Hematopoietic multipotent progenitor cell (in vitro differentiated cells): Measurements from ENCODE around the gene C17orf114.
"Not testable (repeated sequence)": the region's sequence is repeated elsewhere in the genome, so short reads cannot be mapped to it uniquely, and the experiment has no call there.

Experiments
- DNase-seq, 3 donors: peaks; one replicate each; pipeline ENCODE4 v3.0.0-alpha.2; 2011 to 2015; ENCODE audit warnings: low read depth in 2 of 3, low spot score in 2 of 3

Gene C17orf114

GRCh38 chr17:4802228-4802627 is at the start of gene C17orf114:
TSS of gene C17orf114 (minus strand) at chr17:4802328.
- no peak for DNase-seq

- no peak for DNase-seq
Observed at GRCh38 chr17:4851084-4851483, 49.0 kb upstream of the C17orf114 start.

- DNase-seq: no peak
Observed at GRCh38 chr17:4850246-4850645, 48.1 kb upstream of the C17orf114 start.

- DNase-seq: no peak
Observed at GRCh38 chr17:4849011-4849536, 46.9 kb upstream of the C17orf114 start.

GRCh38 chr17:4846635-4847390 is 44.7 kb upstream of the C17orf114 start:
- DNase-seq: no peak

- DNase-seq: no peak
Observed at GRCh38 chr17:4845118-4845517, 43.0 kb upstream of the C17orf114 start.

GRCh38 chr17:4843321-4844000 is 41.3 kb upstream of the C17orf114 start:
- DNase-seq: no peak

GRCh38 chr17:4842376-4842775 is 40.2 kb upstream of the C17orf114 start:
- no peak for DNase-seq

- no peak for DNase-seq
Observed at GRCh38 chr17:4840893-4841242, 38.7 kb upstream of the C17orf114 start.

GRCh38 chr17:4839965-4840892 is 38.1 kb upstream of the C17orf114 start:
- DNase-seq: no peak

GRCh38 chr17:4839221-4839620 is 37.1 kb upstream of the C17orf114 start:
- DNase-seq: no peak

GRCh38 chr17:4838309-4838785 is 36.2 kb upstream of the C17orf114 start:
- DNase-seq: peak in 1 of 3 donors; percentile 28

GRCh38 chr17:4837471-4838308 is 35.6 kb upstream of the C17orf114 start:
- no peak for DNase-seq

- DNase-seq: no peak
Observed at GRCh38 chr17:4836221-4836620, 34.1 kb upstream of the C17orf114 start.

- DNase-seq: no peak
Observed at GRCh38 chr17:4834681-4835020, 32.5 kb upstream of the C17orf114 start.

GRCh38 chr17:4833941-4834680 is 32.0 kb upstream of the C17orf114 start:
- no peak for DNase-seq

- peak; percentile 92 to 94 (median 94) for DNase-seq
Observed at GRCh38 chr17:4833178-4833940, 31.2 kb upstream of the C17orf114 start, which contains the start of gene MINK1. TSS of gene MINK1 (plus strand) at chr17:4833340. CDS start at chr17:4833584, 244 bp downstream.

GRCh38 chr17:4832829-4833177 is 30.7 kb upstream of the C17orf114 start:
- not testable (repeated sequence) for DNase-seq

GRCh38 chr17:4827399-4827798 is 25.3 kb upstream of the C17orf114 start:
- no peak for DNase-seq
